Measurements from ENCODE around the gene MINDY4. TPM values are rescaled to one million over a fixed set of nuclear protein-coding genes. Genes with fewer than 3 reads are reported as not detected.

MINDY4 gene
- polyA plus RNA-seq, 1 experiment: 2.3 TPM

DNA sequence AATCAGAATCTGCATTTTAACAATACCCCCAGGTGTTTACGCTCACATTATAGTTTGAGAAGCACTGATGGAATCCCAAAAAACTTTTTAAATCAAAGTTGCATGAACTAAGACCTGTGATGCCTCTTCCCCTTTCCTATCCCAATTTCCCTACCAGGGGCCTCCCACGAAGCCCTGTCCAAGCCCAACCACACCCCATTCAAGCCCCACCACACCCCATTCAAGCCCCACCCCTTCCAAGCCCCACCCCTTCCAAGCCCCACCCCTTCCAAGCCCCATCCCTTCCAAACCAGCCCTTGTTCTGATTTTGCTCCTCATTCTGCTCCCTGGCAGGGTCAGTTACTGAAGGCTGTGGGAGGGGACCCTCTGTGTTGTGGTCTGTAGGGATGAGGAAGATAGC is 130.6 kb downstream of the MINDY4 start:
- POLR2A ChIA-PET: no interaction called here
- H3K27me3 ChIP-seq (ENCODE audit: control insufficient read depth, insufficient read depth, low read length): peaks cover 2% of the 10 kb centered on the region; the same call in 1 of the 2 replicates
- no peak for DNase-seq (ENCODE audit: low read depth)

GRCh38 chr7:30902466-30902865 is 131.2 kb downstream of the MINDY4 start:
- Histone ChIP-seq H3K36me3 (ENCODE audit: control insufficient read depth, insufficient read depth, low read length) (no peaks in the 10 kb centered on the region), H3K27me3 (ENCODE audit: control insufficient read depth, insufficient read depth, low read length) (peaks cover 2% of the 10 kb centered on the region; the same call in 1 of the 2 replicates), H3K4me3 (ENCODE audit: low read depth, low read length) (no peak overlapping the region)
- ChIA-PET POLR2A (no interaction called here), CTCF (no interaction called here)
- no peak for DNase-seq (ENCODE audit: low read depth)
- TF ChIP-seq, protein P1, sequence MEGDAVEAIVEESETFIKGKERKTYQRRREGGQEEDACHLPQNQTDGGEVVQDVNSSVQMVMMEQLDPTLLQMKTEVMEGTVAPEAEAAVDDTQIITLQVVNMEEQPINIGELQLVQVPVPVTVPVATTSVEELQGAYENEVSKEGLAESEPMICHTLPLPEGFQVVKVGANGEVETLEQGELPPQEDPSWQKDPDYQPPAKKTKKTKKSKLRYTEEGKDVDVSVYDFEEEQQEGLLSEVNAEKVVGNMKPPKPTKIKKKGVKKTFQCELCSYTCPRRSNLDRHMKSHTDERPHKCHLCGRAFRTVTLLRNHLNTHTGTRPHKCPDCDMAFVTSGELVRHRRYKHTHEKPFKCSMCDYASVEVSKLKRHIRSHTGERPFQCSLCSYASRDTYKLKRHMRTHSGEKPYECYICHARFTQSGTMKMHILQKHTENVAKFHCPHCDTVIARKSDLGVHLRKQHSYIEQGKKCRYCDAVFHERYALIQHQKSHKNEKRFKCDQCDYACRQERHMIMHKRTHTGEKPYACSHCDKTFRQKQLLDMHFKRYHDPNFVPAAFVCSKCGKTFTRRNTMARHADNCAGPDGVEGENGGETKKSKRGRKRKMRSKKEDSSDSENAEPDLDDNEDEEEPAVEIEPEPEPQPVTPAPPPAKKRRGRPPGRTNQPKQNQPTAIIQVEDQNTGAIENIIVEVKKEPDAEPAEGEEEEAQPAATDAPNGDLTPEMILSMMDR (IDR thresholded peaks at IDR 0.05; ENCODE audit: insufficient read depth, low read depth, low read length): no peak

More for the DNA sequence above, 130.6 kb downstream of the MINDY4 start:
- TF ChIP-seq, protein P1 (IDR thresholded peaks at IDR 0.05; ENCODE audit: insufficient read depth, low read depth, low read length): no peak
- Histone ChIP-seq H3K36me3 (ENCODE audit: control insufficient read depth, insufficient read depth, low read length) (no peaks in the 10 kb centered on the region), H3K4me3 (ENCODE audit: low read depth, low read length) (no peak overlapping the region)
- CTCF ChIA-PET: no interaction called here

- Histone ChIP-seq H3K27me3 (ENCODE audit: control insufficient read depth, insufficient read depth, low read length) (peaks cover 2% of the 10 kb centered on the region; the same call in 1 of the 2 replicates), H3K36me3 (ENCODE audit: control insufficient read depth, insufficient read depth, low read length) (no peaks in the 10 kb centered on the region), H3K4me3 (ENCODE audit: low read depth, low read length) (no peak overlapping the region)
- ChIA-PET POLR2A (no interaction called here), CTCF (no interaction called here)
- no peak for DNase-seq (ENCODE audit: low read depth)
- TF ChIP-seq, protein P1 (IDR thresholded peaks at IDR 0.05; ENCODE audit: insufficient read depth, low read depth, low read length): no peak
These were observed 131.9 kb downstream of the MINDY4 start for GRCh38 chr7:30903146-30903545.

DNA sequence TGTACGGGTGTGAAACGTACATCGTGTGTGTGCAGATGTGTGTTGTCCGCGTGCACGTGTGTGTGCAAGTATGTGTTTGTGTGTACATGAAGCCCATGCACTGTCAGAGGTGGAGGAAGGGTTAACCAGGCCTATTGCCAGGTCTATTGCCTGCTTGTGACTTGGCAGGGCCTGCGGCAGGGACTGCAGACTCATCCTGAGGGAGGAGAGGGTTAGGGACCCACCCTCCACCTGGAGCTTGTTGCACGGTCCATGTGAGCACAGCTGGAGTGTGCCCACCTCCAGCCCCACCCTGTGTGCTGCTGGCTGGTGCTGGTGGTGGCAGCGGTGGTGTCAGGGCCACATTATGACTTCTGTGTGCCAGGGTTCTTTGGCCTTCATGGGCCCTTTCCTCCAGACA is 133.3 kb downstream of the MINDY4 start:
- POLR2A ChIA-PET: no interaction called here
- CTCF ChIA-PET: no interaction called here
- no peaks in the 10 kb centered on the region for H3K36me3 ChIP-seq (ENCODE audit: control insufficient read depth, insufficient read depth, low read length)
- H3K4me3 ChIP-seq (ENCODE audit: low read depth, low read length): no peak overlapping the region
- H3K27me3 ChIP-seq (ENCODE audit: control insufficient read depth, insufficient read depth, low read length): no peaks in the 10 kb centered on the region
- DNase-seq (ENCODE audit: low read depth): no peak
- TF ChIP-seq, protein P1 (IDR thresholded peaks at IDR 0.05; ENCODE audit: insufficient read depth, low read depth, low read length): no peak

DNA sequence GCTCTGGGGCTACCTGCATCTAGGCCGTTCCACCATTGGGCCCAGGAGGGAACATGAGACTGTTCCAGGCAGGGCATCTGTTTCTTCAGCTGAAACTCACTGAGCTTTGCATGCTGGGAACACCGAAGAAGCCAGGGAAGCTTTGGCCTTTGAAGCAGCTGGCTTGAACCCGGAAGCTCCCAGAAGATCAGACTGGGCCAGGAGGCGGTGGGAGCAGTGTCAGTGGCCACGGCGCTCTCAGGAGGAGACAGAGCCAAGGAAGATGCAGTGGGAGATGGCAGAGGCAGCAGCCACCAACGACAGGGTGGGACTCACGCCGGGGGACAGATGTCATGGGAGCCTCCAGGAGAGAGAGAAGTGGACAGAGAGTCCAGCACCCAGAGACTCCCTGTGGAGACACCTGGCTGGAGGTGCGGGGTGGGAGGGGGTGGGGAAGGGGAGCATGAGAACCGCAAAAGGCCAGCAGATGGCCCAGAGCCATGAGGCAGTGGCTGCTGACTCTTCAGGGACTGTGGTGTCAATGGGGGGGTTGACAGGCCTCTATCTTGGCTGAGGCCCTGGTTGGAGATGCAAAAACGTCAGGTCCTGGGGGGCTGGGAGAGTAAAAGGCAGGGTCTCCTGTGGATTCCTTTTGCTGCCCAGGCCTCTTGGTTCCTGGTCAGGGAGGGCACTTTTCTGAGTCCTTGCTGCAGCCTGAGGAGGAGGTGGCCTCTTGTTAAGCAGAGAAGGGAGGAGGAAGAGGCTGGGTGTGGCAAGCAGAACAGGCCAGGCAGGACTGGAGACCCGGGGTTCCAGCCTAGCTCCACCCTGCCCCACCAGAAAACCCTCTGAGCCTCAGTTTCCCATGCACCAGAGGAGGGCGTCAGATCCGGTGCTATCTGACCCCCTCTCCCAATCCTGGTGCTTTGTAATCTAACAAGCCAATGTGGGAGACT is 134.1 kb downstream of the MINDY4 start:
- ChIA-PET CTCF (interaction anchor here (0.9 kb wide), 1 partner anchor 17 kb away, joined by 3 read pairs; no protein-coding TSS in a partner anchor), POLR2A (no interaction called here)
- H3K4me3 ChIP-seq (ENCODE audit: low read depth, low read length): no peak overlapping the region
- H3K36me3 ChIP-seq (ENCODE audit: control insufficient read depth, insufficient read depth, low read length): no peaks in the 10 kb centered on the region
- no peaks in the 10 kb centered on the region for H3K27me3 ChIP-seq (ENCODE audit: control insufficient read depth, insufficient read depth, low read length)
- no peak for DNase-seq (ENCODE audit: low read depth)
- TF ChIP-seq, protein P1 (IDR thresholded peaks at IDR 0.05; ENCODE audit: insufficient read depth, low read depth, low read length): no peak

All from BJ (cell line).